SJCRH30 (cell line): ENCODE measurements around the gene RBKS. TPM values are rescaled to one million over a fixed set of nuclear protein-coding genes. Genes with fewer than 3 reads are reported as not detected.

Source experiments
- DNase-seq, 2 experiments: peaks; one replicate each; pipeline ENCODE4 v3.0.0-alpha.2; 2015 to 2020
- H3K27ac ChIP-seq: fragments of 250-450 bp; sonication (Bioruptor Pico); 2 replicates; pipeline ENCODE4 v1.5.1; 2020; ENCODE audit warnings: mild to moderate bottlenecking, moderate library complexity
- H3K27me3 ChIP-seq: fragments of 250-450 bp; sonication (Bioruptor Pico); 2 replicates; pipeline ENCODE4 v1.5.1; 2020; ENCODE audit warnings: mild to moderate bottlenecking, moderate library complexity
- H3K36me3 ChIP-seq: fragments of 250-450 bp; sonication (Bioruptor Pico); 2 replicates; pipeline ENCODE4 v1.5.1; 2020; ENCODE audit warnings: mild to moderate bottlenecking, moderate library complexity
- H3K4me1 ChIP-seq: fragments of 250-450 bp; sonication (Bioruptor Pico); 2 replicates; pipeline ENCODE4 v1.5.1; 2020; ENCODE audit warnings: mild to moderate bottlenecking, moderate library complexity
- H3K4me3 ChIP-seq: fragments of 250-450 bp; sonication (Bioruptor Pico); 2 replicates; pipeline ENCODE4 v1.5.1; 2020; ENCODE audit warnings: mild to moderate bottlenecking, moderate library complexity
- H3K9me3 ChIP-seq: fragments of 250-450 bp; sonication (Bioruptor Pico); replicated peaks from 2 replicates; pipeline ENCODE4 v1.5.1; 2020; ENCODE audit warnings: mild to moderate bottlenecking, moderate library complexity
- total RNA-seq: library from RNA; depleted of rRNA; stranded (reverse); fragments of >200 nt; shearing (Covaris generic); gene quantifications from 2 replicates; pipeline ENCODE4 v1.2.3, GENCODE V29; 2014

The RBKS gene
- total RNA-seq, 1 experiment from 2014 or later, result 0.20 TPM

DNA sequence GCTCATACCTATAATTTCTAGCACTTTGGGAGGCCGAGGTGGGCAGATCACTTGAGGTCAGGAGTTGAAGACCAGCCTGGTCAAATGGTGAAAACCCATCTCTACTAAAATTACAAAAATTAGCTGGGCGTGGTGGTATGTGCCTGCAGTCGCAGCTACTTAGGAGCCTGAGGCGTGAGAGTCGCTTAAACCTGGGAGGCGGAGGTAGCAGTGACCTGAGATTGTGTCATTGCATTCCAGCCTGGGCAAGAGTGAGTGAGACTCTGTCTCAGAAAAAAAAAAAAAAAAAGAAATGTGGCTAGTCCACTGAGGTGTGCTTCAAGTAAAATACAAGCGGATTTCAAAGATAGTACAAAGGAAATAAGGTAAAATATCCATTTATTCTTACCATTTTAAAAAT, 46.2 kb downstream of the RBKS start:
- Histone ChIP-seq H3K27me3 (no peaks in the 10 kb centered on the region), H3K9me3 (no peaks in the 10 kb centered on the region), H3K4me3 (no peak overlapping the region), H3K4me1 (peaks cover 8% of the 10 kb centered on the region), H3K27ac (no peak overlapping the region), H3K36me3 (no peaks in the 10 kb centered on the region)
- no peak for DNase-seq

DNA sequence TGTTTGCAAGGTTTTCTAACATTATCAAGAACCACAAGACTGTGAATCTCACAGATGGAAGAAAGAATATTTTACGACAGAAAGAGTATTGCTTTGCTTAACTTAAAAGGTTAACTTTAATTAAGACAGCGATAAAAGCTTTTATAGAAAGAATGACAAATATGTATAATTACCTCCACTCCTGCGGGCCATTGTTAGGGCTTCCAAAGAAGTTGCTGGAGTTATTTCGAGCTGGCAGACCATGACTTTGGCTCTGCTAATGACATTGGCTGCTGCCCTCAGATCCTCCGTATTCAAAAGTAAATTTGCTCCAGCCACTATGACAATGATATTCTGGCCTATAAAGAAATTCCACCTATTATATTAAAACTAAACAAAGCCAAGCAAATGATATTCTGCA, 47.3 kb downstream of the RBKS start:
- H3K27ac ChIP-seq, result no peak overlapping the region
- H3K4me3 ChIP-seq, result no peak overlapping the region
- H3K4me1 ChIP-seq, result peaks cover 8% of the 10 kb centered on the region
- H3K36me3 ChIP-seq, result no peaks in the 10 kb centered on the region
- H3K9me3 ChIP-seq, result no peaks in the 10 kb centered on the region
- DNase-seq, result no peak
- H3K27me3 ChIP-seq, result no peaks in the 10 kb centered on the region

DNA sequence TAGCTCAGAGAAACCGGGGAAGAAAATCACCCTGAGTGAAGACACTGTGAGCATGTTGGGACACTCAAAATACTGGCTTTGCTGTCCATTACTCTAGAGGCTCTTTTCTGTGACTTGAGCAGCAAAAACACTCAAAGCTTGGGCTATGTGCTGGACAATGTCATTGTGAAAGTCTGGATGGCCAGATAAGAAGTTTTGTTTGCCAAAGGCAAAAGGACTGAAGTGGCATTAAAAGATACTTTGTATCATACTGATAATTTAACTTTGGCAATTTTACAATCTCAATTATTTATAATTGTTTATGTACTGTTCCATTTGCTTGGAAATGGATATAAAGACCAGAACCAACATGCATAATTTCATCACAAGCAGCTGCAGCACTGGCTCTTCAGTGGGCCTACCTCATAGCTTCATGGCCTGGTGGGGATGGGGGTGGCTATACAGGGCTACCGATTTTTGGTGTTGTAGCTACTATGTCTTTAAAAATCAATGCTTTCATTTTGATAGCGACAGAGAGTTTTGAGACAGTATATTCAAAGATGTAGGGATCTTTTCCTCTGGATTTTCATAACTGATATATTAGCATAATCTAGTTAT, 51.1 kb downstream of the RBKS start:
- Histone ChIP-seq H3K4me3 (no peak overlapping the region), H3K27me3 (no peaks in the 10 kb centered on the region)

DNA sequence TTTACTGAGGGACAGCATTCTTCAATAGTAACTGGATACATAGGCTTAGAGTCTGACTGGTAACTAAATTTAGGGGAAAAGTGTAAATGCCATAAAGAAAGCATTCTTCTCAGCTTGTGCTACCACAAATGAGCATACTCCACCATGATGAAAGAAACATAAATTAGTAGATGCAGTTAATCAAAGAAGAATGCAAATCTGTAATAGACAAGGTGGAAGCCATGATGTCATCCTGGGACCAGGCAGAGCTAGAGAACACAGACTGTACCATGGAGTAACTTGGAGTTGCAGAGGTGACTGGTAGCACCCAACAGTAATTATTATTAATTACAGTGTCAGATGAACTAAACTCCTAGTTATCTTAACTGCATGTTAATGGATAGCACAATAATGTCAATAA, 51.7 kb downstream of the RBKS start:
- Histone ChIP-seq H3K4me3 (no peak overlapping the region), H3K36me3 (no peaks in the 10 kb centered on the region), H3K27me3 (no peaks in the 10 kb centered on the region), H3K4me1 (no peaks in the 10 kb centered on the region), H3K27ac (no peak overlapping the region), H3K9me3 (no peaks in the 10 kb centered on the region)
- no peak for DNase-seq

More for the DNA sequence above, 51.1 kb downstream of the RBKS start:
- no peak overlapping the region for H3K27ac ChIP-seq
- DNase-seq, result no peak
- H3K36me3 ChIP-seq, result no peaks in the 10 kb centered on the region
- no peaks in the 10 kb centered on the region for H3K4me1 ChIP-seq
- H3K9me3 ChIP-seq, result no peaks in the 10 kb centered on the region

DNA sequence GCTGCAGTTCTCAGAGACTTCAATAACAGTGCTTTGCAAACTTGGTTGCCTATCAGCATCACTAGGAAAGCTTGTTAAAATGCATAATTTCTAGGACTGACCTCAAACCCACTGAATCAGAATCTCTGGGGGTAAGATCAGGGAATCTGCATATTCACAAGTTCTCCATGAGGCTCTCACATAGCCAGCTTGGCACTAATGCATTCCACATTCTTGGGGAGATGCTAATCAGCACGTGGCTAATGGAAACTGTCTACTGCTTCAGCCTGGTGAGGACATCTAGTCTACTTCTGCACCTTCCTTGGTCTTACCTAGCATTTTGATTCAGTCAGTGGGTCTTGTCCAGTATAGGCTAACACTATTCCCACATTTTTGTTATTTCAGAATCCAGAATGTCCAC, 56.3 kb downstream of the RBKS start:
- Histone ChIP-seq H3K4me3 (no peak overlapping the region), H3K27me3 (no peaks in the 10 kb centered on the region), H3K9me3 (no peaks in the 10 kb centered on the region), H3K36me3 (no peaks in the 10 kb centered on the region), H3K4me1 (no peaks in the 10 kb centered on the region), H3K27ac (no peak overlapping the region)
- DNase-seq, result no peak

DNA sequence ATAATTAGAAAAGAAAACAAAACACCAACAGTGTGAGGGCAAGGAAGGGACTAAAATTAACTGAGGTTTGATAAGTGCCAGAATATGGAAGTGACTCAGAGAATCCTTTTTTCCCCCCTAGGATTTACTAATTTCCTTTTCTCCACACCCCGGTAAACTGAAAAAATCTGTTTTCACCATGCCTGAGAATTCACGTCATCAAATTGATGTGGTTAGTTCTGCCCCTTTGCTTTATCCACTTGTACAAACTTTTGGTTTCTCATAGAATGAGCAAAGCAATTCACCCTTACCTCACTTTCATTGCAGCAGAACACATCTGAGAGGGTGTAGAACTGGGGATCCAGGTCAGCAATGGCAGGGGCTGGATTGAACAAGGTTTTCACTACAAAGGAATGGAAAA, 57.8 kb downstream of the RBKS start:
- DNase-seq, result peak in 1 of 2 experiments; percentile 17
- Histone ChIP-seq H3K27me3 (no peaks in the 10 kb centered on the region), H3K4me3 (no peak overlapping the region), H3K4me1 (no peaks in the 10 kb centered on the region), H3K9me3 (no peaks in the 10 kb centered on the region), H3K27ac (no peak overlapping the region), H3K36me3 (no peaks in the 10 kb centered on the region)

DNA sequence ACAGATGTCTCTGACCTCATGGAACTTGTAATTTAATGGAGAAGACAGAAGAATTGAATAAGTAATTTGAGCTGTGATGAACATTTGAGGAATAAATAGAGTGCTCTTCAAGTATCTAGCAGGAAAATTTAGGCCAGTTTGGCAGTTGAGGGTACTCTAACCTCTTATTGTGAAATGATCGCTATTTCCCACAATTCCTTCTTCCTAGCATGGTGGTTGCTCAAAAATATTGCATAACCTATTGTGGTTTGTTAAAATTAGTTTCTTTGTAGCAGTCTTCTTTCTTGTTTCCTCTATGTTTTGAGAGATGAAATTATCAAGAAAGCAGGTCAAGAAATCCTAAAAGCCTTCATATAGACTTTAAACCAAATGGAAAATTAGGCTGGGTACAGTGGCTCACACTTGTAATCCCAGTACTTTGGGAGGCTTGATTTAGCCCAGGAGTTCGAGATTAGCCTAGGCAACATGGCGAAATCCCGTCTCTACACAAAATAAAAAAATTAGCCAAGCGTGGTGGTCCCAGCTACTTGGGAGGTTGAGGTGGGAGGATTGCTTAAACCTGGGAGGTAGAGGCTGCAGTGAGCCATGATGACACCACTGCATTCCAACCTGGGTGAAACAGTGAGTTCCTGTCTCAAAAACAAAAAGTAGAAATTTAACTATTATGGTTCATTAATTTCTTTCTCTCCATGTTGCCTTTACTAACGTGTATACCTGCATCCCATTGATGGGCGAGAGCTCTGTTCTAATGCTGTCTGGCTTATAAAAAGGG, 58.7 kb downstream of the RBKS start:
- H3K27me3 ChIP-seq, result no peaks in the 10 kb centered on the region
- H3K27ac ChIP-seq, result no peak overlapping the region
- H3K36me3 ChIP-seq, result no peaks in the 10 kb centered on the region
- no peak for DNase-seq
- no peaks in the 10 kb centered on the region for H3K4me1 ChIP-seq
- H3K9me3 ChIP-seq, result no peaks in the 10 kb centered on the region
- H3K4me3 ChIP-seq, result no peak overlapping the region

DNA sequence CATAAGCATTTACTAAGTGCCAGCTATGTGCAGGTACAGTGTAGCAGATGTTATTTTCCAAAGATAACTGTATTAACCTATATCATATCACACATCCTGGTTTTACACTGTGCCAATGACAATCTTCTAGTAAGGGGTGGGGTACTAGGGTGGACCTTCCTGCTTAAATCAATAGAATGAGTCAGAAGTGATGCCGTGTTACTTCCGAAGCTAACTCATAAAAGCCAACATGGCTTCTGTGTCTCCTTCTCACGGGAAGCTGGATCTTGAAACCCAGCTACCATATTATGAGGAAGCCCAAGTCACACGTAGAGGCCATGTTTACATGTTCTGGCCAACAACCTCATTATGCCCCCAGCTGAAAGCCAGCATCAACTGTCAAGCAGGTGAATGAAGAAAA, 59.5 kb downstream of the RBKS start:
- no peak overlapping the region for H3K4me3 ChIP-seq
- H3K4me1 ChIP-seq, result no peaks in the 10 kb centered on the region
- H3K9me3 ChIP-seq, result no peaks in the 10 kb centered on the region
- H3K27ac ChIP-seq, result no peak overlapping the region
- H3K36me3 ChIP-seq, result no peaks in the 10 kb centered on the region
- no peak for DNase-seq
- no peaks in the 10 kb centered on the region for H3K27me3 ChIP-seq

DNA sequence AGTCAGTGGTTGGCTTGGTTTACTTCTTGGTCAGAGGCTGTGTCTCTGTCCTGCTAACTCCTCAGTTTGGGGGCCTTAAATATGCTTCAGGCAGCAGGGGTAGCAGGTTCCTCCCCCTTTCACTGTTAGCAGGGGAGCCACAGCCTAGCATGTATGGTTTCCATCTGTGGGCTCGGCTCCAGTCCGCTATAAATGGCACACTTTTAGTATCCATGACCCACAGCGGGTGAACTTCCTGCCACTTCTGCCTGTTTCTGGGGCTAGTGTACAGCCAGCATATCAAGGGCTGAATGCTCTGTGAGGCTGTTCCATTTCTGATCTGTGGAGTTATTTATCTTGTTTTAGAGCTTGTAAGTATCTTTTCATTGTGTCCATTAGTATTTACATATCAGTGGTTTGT, 60.4 kb downstream of the RBKS start:
- no peaks in the 10 kb centered on the region for H3K36me3 ChIP-seq
- H3K4me1 ChIP-seq, result no peaks in the 10 kb centered on the region
- no peaks in the 10 kb centered on the region for H3K9me3 ChIP-seq
- H3K27ac ChIP-seq, result no peak overlapping the region
- H3K4me3 ChIP-seq, result no peak overlapping the region
- H3K27me3 ChIP-seq, result no peaks in the 10 kb centered on the region
- no peak for DNase-seq

DNA sequence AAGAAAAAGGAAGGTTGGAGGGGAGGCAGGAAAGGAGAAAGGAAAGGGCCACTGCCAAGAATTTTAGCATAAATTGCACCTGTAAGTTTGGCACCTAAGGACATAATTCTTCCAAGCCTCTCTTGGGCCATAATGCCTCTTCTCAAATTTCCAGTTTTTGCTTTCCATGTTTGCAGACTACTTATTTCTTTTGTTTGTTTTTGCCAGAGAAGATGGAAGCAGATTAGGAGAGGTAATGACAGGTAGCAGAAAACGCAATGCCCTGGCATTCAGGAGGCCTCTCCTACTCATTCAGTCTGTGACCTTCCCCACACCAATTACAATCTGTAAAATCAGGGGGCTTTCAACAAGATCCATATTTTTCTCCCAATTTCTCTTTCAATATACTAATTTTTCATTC, 61.9 kb downstream of the RBKS start:
- H3K27me3 ChIP-seq, result no peaks in the 10 kb centered on the region
- no peak overlapping the region for H3K27ac ChIP-seq
- H3K4me3 ChIP-seq, result no peak overlapping the region
- DNase-seq, result no peak
- no peaks in the 10 kb centered on the region for H3K4me1 ChIP-seq
- H3K9me3 ChIP-seq, result peaks cover 7% of the 10 kb centered on the region
- no peaks in the 10 kb centered on the region for H3K36me3 ChIP-seq

DNA sequence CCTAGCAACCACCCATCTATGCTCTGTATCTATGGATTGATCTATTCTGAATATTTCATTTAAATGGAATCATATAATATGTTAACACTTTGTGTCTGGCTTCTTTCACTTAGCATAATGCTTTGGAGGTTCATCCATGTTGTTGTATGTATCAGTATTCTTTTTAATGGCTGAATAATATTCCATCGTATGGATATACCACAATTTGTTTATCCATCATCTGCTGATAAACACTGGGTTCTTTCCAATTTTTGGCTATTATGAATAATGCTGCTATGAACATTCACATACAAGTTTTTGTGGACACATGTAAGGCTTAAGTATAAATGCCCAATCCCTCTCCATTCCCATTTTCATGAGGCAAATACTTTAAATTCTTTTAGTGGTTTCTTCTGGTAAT, 65.8 kb downstream of the RBKS start:
- no peak for DNase-seq
- Histone ChIP-seq H3K36me3 (no peaks in the 10 kb centered on the region), H3K4me3 (no peak overlapping the region), H3K27ac (no peak overlapping the region), H3K27me3 (no peaks in the 10 kb centered on the region), H3K4me1 (no peaks in the 10 kb centered on the region), H3K9me3 (peaks cover 7% of the 10 kb centered on the region)

DNA sequence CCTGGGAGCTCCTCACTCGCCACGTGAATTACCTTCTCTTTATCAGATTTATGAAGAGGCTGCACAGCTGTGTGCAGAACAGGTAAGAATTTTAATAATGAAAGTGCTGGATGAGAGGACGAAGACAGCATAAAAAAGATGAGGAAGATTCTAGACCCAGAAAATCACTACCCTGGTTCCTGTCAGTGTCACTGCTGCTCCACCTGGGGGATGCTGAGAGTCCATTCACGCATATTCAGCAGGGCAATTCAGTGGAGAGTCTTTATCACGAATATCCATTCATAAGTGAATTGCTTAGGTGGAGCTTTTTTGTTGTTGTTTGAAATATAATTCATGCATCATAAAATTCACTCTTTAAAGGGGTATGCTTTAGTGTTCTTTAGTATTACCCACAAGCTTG, 66.6 kb downstream of the RBKS start:
- Histone ChIP-seq H3K4me1 (no peaks in the 10 kb centered on the region), H3K4me3 (no peak overlapping the region), H3K36me3 (no peaks in the 10 kb centered on the region), H3K27ac (no peak overlapping the region), H3K27me3 (no peaks in the 10 kb centered on the region), H3K9me3 (peaks cover 7% of the 10 kb centered on the region)
- no peak for DNase-seq

DNA sequence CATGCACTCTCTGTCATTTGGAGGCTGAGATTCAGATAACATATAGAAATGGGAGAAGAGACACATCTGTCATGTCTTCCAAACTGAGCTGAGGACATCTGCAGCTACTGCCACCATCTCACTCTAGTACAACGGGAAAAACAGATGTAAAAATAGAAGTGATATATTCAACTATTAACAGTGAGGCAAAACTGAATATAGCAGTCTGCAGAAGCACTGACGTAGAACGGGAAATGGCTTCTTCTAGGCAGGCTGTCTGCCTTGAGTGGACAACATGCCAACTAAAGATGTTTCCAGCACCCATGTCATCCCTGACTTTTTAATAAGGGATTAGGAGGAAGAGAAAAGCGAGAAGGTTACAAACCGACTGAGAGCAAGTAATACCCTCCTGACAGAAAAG, 67.1 kb downstream of the RBKS start:
- Histone ChIP-seq H3K36me3 (no peaks in the 10 kb centered on the region), H3K27ac (no peak overlapping the region), H3K9me3 (peaks cover 7% of the 10 kb centered on the region), H3K4me3 (no peak overlapping the region), H3K4me1 (no peaks in the 10 kb centered on the region), H3K27me3 (no peaks in the 10 kb centered on the region)
- no peak for DNase-seq

DNA sequence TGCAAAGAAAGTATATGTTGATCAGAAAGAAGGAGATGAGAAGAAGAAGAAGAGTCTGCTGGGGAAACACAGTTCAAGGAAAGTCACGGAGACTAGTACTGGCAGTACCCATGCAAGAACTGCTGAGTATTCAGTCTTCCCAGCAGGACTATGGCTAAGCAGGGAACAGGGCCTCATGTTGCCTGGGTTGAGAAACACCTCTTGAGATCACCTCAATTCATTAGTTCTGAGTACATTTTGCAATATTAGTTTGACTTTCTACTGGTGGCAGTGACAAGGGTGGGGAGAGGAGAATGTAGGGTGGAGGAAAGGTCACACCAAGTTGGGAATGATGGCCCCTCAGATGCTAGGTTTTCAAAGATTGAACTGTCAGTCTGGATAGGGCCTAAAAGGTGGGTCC, 68.1 kb downstream of the RBKS start:
- no peaks in the 10 kb centered on the region for H3K4me1 ChIP-seq
- DNase-seq, result no peak
- no peak overlapping the region for H3K27ac ChIP-seq
- H3K36me3 ChIP-seq, result no peaks in the 10 kb centered on the region
- no peaks in the 10 kb centered on the region for H3K27me3 ChIP-seq
- peaks cover 7% of the 10 kb centered on the region for H3K9me3 ChIP-seq
- H3K4me3 ChIP-seq, result no peak overlapping the region

DNA sequence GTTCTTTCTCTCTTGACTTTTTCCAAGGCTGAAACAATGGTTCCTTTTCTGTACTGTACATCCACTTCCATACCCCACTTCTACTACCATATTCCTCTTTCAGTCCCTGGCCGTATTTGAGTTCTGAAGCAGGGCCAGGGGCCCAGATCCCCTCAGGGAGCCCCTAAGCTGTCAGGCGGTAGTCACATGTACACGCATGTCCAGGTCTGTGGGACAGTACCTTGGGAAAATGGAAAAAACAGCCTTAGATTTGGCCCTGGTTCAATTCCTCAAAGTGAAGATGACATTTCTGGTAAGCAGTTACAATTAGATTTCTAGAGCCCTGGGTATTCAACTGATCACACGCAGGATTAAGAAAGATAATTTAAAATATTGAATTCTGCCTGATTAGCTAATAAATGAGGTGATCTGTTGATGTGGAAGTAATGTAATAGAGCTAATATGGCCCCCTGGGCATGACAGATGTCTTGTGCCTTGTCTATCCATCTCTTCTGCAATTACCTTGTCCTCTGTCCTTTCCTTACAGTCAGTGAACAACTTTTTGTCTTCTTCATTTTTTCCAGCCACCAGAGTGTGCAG, 74.2 kb downstream of the RBKS start:
- H3K27ac ChIP-seq, result no peak overlapping the region
- H3K4me3 ChIP-seq, result no peak overlapping the region
- DNase-seq, result no peak
- no peaks in the 10 kb centered on the region; the same call in 1 of the 2 replicates for H3K9me3 ChIP-seq
- H3K36me3 ChIP-seq, result no peaks in the 10 kb centered on the region
- no peaks in the 10 kb centered on the region for H3K27me3 ChIP-seq
- no peaks in the 10 kb centered on the region for H3K4me1 ChIP-seq

DNA sequence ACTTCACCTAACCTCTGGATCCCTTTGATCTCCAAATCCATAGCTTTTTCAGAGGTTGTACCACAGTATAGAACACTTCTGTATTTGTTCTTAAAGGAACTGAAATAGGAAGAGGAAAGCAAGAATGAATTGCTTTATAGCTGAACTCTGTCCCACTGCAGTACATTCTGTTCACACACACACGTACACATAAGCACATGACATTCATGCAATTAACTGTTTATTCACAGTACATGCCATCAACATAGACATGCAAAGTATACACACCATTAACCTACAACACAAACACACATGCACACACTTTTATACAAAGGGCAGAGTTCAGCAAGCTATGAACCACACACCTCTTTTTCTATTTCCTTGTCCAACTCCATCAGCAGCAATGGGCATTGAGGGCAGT, 75.4 kb downstream of the RBKS start:
- H3K9me3 ChIP-seq, result no peaks in the 10 kb centered on the region; the same call in 1 of the 2 replicates
- DNase-seq, result no peak
- H3K4me1 ChIP-seq, result peaks cover 5% of the 10 kb centered on the region; the same call in 1 of the 2 replicates
- no peak overlapping the region for H3K27ac ChIP-seq
- no peak overlapping the region for H3K4me3 ChIP-seq
- H3K36me3 ChIP-seq, result no peaks in the 10 kb centered on the region
- H3K27me3 ChIP-seq, result no peaks in the 10 kb centered on the region
